CD14-positive monocyte (primary cell): ENCODE measurements around the gene CPED1. TPM values are rescaled to one million over a fixed set of nuclear protein-coding genes. Genes with fewer than 3 reads are reported as not detected.
"Not testable (repeated sequence)": the region's sequence is repeated elsewhere in the genome, so short reads cannot be mapped to it uniquely, and the experiment has no call there.

Source experiments
- DNase-seq, 3 donors: peaks; one replicate each; pipeline ENCODE4 v3.0.0-alpha.2; 2011 to 2022
- H2AFZ ChIP-seq: 2 replicates; pipeline ENCODE4 v1.6.0; 2012; ENCODE audit warnings: mild to moderate bottlenecking, low read depth, low read length, inconsistent platforms; ENCODE audit not compliant: insufficient read depth, poor library complexity, severe bottlenecking
- H3K27ac ChIP-seq, 2 donors: 1 replicate in 1 of 2; 2 replicates in 1 of 2; pipeline ENCODE4 v1.5.1; 2012 to 2013; ENCODE audit warnings: low read length in 2 of 2, control low read depth in 1 of 2, inconsistent platforms in 1 of 2, low read depth in 1 of 2, mild to moderate bottlenecking in 1 of 2
- H3K27me3 ChIP-seq, 2 donors: one replicate each; pipeline versions ENCODE4 v1.6.0 to v1.6.1; 2011 to 2013; ENCODE audit warnings: low read length in 2 of 2; ENCODE audit not compliant: control insufficient read depth in 2 of 2, insufficient read depth in 2 of 2
- H3K36me3 ChIP-seq, 2 donors: replicated peaks in 1 of 2; 1 replicate in 1 of 2; 2 replicates in 1 of 2; pipeline versions ENCODE4 v1.5.1 to v1.6.1; 2012 to 2013; ENCODE audit warnings: low read length in 2 of 2, control low read depth in 1 of 2, inconsistent platforms in 1 of 2, mild to moderate bottlenecking in 1 of 2; ENCODE audit not compliant: insufficient read depth in 2 of 2, control insufficient read depth in 1 of 2
- H3K4me1 ChIP-seq, 2 donors: 1 replicate in 1 of 2; 2 replicates in 1 of 2; pipeline versions ENCODE4 v1.5.1 to v1.6.1; 2012 to 2013; ENCODE audit warnings: low read length in 2 of 2, control low read depth in 1 of 2, inconsistent platforms in 1 of 2, mild to moderate bottlenecking in 1 of 2, moderate library complexity in 1 of 2; ENCODE audit not compliant: insufficient read depth in 2 of 2, control insufficient read depth in 1 of 2
- H3K4me2 ChIP-seq: replicated peaks from 2 replicates; pipeline ENCODE3; 2012; ENCODE audit warnings: low read length, moderate library complexity, mild to moderate bottlenecking; ENCODE audit not compliant: poor library complexity, severe bottlenecking; ENCODE audit errors: extremely low read depth
- H3K4me3 ChIP-seq, 3 experiments: fragments of 200-600 bp in 1 of 3; sonication (generic) in 1 of 3; replicated peaks in 1 of 3; 1 replicate in 2 of 3; 2 replicates in 1 of 3; pipeline ENCODE4 v1.5.1; 2011 to 2013; ENCODE audit warnings: low read length in 3 of 3, mild to moderate bottlenecking in 3 of 3, control low read depth in 2 of 3, low read depth in 2 of 3, inconsistent platforms in 1 of 3, moderate library complexity in 1 of 3
- H3K79me2 ChIP-seq: 2 replicates; pipeline ENCODE4 v1.6.0; 2012; ENCODE audit warnings: mild to moderate bottlenecking, control low read depth, inconsistent platforms, low read length, moderate library complexity; ENCODE audit not compliant: insufficient read depth
- H3K9ac ChIP-seq: 2 replicates; pipeline ENCODE4 v1.6.0; 2017; ENCODE audit warnings: low read length, mild to moderate bottlenecking; ENCODE audit not compliant: insufficient read depth, poor library complexity, severe bottlenecking
- H3K9me3 ChIP-seq, 2 donors: replicated peaks in 1 of 2; 1 replicate in 1 of 2; 2 replicates in 1 of 2; pipeline versions ENCODE4 v1.5.1 to v1.6.1; 2012 to 2013; ENCODE audit warnings: low read length in 2 of 2, control low read depth in 1 of 2; ENCODE audit not compliant: control insufficient read depth in 1 of 2, insufficient read depth in 1 of 2
- H4K20me1 ChIP-seq: 2 replicates; pipeline ENCODE4 v1.6.0; 2012; ENCODE audit warnings: mild to moderate bottlenecking, low read length, control low read depth, moderate library complexity; ENCODE audit not compliant: insufficient read depth
- H3K27ac Mint-ChIP-seq, 7 donors: one replicate each; pipeline ENCODE4 v1.8.0; 2020; ENCODE audit warnings: mild to moderate bottlenecking in 7 of 7, mixed read lengths in 7 of 7, moderate library complexity in 6 of 7, inconsistent platforms in 2 of 7
- H3K27me3 Mint-ChIP-seq, 3 donors: one replicate each; pipeline ENCODE4 v1.8.0; 2021 to 2022; ENCODE audit warnings: low read depth in 3 of 3, mild to moderate bottlenecking in 3 of 3, mixed read lengths in 3 of 3, moderate library complexity in 3 of 3, inconsistent platforms in 1 of 3
- H3K36me3 Mint-ChIP-seq, 2 donors: one replicate each; pipeline ENCODE4 v1.8.0; 2020; ENCODE audit warnings: mixed read lengths in 2 of 2, inconsistent platforms in 1 of 2, mild to moderate bottlenecking in 1 of 2
- H3K4me1 Mint-ChIP-seq: one replicate; pipeline ENCODE4 v1.8.0; 2020; ENCODE audit warnings: mild to moderate bottlenecking, mixed read lengths
- H3K4me3 Mint-ChIP-seq, 2 donors: one replicate each; pipeline ENCODE4 v1.8.0; 2020; ENCODE audit warnings: mild to moderate bottlenecking in 2 of 2, mixed read lengths in 2 of 2, moderate library complexity in 1 of 2
- H3K9me3 Mint-ChIP-seq, 7 donors: one replicate each; pipeline ENCODE4 v1.8.0; 2020 to 2022; ENCODE audit warnings: mixed read lengths in 7 of 7, mild to moderate bottlenecking in 6 of 7, moderate library complexity in 6 of 7, inconsistent platforms in 2 of 7
- WGBS: methylation state at CpG from one replicate; pipeline ENCODE4 v1.1.5; 2013; ENCODE audit warnings: missing lambda C conversion rate; ENCODE audit not compliant: insufficient coverage; 5-methylcytosine and 5-hydroxymethylcytosine counted together
- intact Hi-C, 2 donors: fragments of 100-400 bp; cut with micrococcal nuclease; formaldehyde crosslinking; loops; one replicate each; pipeline versions ENCODE4 v1.15.0 to v1.15.1; 2023
- polyA plus RNA-seq, 3 donors: library from polyadenylated mRNA; depleted of rRNA in 1 of 3; unstranded in 2 of 3; stranded (reverse) in 1 of 3; fragments of 300-500 nt in 2 of 3; fragments of >200 nt in 1 of 3; fragmentation: Illumina TruSeq in 2 of 3; gene quantifications; 1 replicate in 2 of 3; 2 replicates in 1 of 3; pipeline ENCODE4 v1.2.3, GENCODE V29; 2012 to 2021
- TF ChIP-seq, protein P1 (sequence below): fragments of 200-600 bp; IDR thresholded peaks from one replicate; pipeline ENCODE4 v1.8.0; 2022; ENCODE audit warnings: antibody characterized with exemption, mild to moderate bottlenecking

Gene CPED1
- polyA plus RNA-seq, 3 donors, result 9.8 to 30.0 (median 20.4) TPM

GRCh38 chr7:121286742-121287734 lies 298.5 kb downstream of the CPED1 start:
- Histone ChIP-seq H3K27me3 (no peaks in the 10 kb centered on the region), H3K4me2 (no peak overlapping the region), H3K27ac (no peak overlapping the region), H3K36me3 (no peaks in the 10 kb centered on the region), H3K79me2 (no peaks in the 10 kb centered on the region), H3K9me3 (peaks cover 11 to 12% of the 10 kb centered on the region in 2 donors), H3K4me3 (no peak overlapping the region), H4K20me1 (no peaks in the 10 kb centered on the region), H3K4me1 (no peaks in the 10 kb centered on the region), H3K9ac (no peak overlapping the region), H2AFZ (no peak overlapping the region)
- Mint-ChIP-seq H3K27me3 (no peaks in the 10 kb centered on the region), H3K36me3 (no peaks in the 10 kb centered on the region), H3K27ac (no peak overlapping the region), H3K9me3 (peaks cover 10 to 33% (median 23%) of the 10 kb centered on the region in 7 donors), H3K4me3 (no peak overlapping the region), H3K4me1 (no peaks in the 10 kb centered on the region)
- no peak for DNase-seq
- no CpG with 5 or more reads among the region's 6 CpGs for WGBS
- intact Hi-C loops, result no loop called here
- TF ChIP-seq, protein P1, sequence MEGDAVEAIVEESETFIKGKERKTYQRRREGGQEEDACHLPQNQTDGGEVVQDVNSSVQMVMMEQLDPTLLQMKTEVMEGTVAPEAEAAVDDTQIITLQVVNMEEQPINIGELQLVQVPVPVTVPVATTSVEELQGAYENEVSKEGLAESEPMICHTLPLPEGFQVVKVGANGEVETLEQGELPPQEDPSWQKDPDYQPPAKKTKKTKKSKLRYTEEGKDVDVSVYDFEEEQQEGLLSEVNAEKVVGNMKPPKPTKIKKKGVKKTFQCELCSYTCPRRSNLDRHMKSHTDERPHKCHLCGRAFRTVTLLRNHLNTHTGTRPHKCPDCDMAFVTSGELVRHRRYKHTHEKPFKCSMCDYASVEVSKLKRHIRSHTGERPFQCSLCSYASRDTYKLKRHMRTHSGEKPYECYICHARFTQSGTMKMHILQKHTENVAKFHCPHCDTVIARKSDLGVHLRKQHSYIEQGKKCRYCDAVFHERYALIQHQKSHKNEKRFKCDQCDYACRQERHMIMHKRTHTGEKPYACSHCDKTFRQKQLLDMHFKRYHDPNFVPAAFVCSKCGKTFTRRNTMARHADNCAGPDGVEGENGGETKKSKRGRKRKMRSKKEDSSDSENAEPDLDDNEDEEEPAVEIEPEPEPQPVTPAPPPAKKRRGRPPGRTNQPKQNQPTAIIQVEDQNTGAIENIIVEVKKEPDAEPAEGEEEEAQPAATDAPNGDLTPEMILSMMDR, result no peak

DNA sequence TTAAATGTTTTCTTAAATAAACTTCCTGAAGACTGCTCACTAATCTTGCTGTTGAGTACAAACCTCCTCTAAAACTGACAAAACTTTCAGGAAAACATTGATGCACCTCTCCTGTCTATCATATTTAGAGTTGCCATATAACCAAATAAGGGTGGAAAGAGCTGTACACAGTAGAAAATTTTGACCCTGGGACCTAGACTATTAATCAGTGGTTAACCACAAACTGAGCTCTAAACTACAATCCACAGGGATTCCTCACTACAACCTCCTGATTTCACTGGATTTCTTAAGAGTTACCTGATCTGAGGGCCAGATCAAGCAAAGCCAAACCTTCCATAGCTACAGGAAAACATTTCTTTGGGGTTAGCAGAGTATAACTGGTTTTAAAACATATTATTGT lies 300.4 kb downstream of the CPED1 start:
- Mint-ChIP-seq H3K4me1 (no peaks in the 10 kb centered on the region), H3K4me3 (no peak overlapping the region), H3K27me3 (peaks cover 0 to 2% (median 0%) of the 10 kb centered on the region in 3 donors), H3K9me3 (peaks cover 12 to 35% (median 24%) of the 10 kb centered on the region in 7 donors), H3K36me3 (no peaks in the 10 kb centered on the region), H3K27ac (no peak overlapping the region)
- H3K27me3 ChIP-seq, result no peaks in the 10 kb centered on the region
- H2AFZ ChIP-seq, result no peak overlapping the region
- TF ChIP-seq, protein P1, result no peak
- H3K4me2 ChIP-seq, result no peak overlapping the region
- peaks cover 6 to 20% of the 10 kb centered on the region in 2 donors for H3K9me3 ChIP-seq
- no peak overlapping the region for H3K9ac ChIP-seq
- H3K4me3 ChIP-seq, result no peak overlapping the region
- H3K36me3 ChIP-seq, result no peaks in the 10 kb centered on the region
- no peaks in the 10 kb centered on the region for H3K79me2 ChIP-seq
- H3K4me1 ChIP-seq, result no peaks in the 10 kb centered on the region
- H3K27ac ChIP-seq, result no peak overlapping the region
- no peak for DNase-seq
- no peaks in the 10 kb centered on the region for H4K20me1 ChIP-seq
- intact Hi-C loops, result no loop called here

DNA sequence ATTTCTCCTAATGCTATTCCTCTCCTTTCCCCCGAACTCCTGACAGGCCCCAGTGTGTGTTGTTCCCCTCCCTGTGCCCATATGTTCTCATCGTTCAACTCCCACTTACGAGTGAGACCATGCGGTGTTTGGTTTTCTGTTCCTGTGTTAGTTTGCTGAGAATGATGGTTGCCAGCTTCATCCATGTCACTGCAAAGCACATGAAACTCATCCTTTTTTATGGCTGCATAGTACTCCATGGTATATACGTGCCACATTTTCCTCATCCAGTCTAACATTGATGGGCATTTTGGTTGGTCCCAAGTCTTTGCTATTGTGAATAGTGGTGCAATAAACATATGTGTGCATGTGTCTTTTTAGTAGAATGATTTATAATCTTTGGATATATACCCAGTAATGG lies 301.4 kb downstream of the CPED1 start:
- H3K79me2 ChIP-seq, H3K4me1 Mint-ChIP-seq, H3K4me1 ChIP-seq, H3K9ac ChIP-seq, H3K36me3 Mint-ChIP-seq, H3K4me3 ChIP-seq, H4K20me1 ChIP-seq, H3K27ac ChIP-seq, DNase-seq, intact Hi-C loops, H3K36me3 ChIP-seq, H3K27me3 ChIP-seq, H3K4me2 ChIP-seq, H2AFZ ChIP-seq, H3K4me3 Mint-ChIP-seq, H3K27me3 Mint-ChIP-seq, H3K27ac Mint-ChIP-seq: not testable (repeated sequence)
- no CpG with 5 or more reads among the region's 5 CpGs for WGBS
- H3K9me3 Mint-ChIP-seq, result peaks cover 5 to 25% (median 14%) of the 10 kb centered on the region in 7 donors
- H3K9me3 ChIP-seq, result peaks cover 3 to 14% of the 10 kb centered on the region in 2 donors
